Measurements from ENCODE around the gene MCF2L.
"Not testable (repeated sequence)": the region's sequence is repeated elsewhere in the genome, so short reads cannot be mapped to it uniquely, and the experiment has no call there.

DNA sequence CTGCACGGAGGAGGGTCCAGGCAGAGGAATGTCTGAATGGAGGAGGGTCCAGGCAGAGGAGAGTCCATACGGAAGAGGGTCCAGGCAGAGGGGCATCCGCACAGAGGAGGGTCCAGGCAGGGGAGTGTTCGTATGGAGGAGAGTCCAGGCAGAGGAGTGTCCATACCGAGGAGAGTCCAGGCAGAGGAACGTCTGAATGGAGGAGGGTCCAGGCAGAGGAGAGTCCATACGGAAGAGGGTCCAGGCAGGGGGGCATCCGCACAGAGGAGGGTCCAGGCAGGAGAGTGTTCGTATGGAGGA is 110.7 kb downstream of the MCF2L start:
- TF ChIP-seq, protein P1, sequence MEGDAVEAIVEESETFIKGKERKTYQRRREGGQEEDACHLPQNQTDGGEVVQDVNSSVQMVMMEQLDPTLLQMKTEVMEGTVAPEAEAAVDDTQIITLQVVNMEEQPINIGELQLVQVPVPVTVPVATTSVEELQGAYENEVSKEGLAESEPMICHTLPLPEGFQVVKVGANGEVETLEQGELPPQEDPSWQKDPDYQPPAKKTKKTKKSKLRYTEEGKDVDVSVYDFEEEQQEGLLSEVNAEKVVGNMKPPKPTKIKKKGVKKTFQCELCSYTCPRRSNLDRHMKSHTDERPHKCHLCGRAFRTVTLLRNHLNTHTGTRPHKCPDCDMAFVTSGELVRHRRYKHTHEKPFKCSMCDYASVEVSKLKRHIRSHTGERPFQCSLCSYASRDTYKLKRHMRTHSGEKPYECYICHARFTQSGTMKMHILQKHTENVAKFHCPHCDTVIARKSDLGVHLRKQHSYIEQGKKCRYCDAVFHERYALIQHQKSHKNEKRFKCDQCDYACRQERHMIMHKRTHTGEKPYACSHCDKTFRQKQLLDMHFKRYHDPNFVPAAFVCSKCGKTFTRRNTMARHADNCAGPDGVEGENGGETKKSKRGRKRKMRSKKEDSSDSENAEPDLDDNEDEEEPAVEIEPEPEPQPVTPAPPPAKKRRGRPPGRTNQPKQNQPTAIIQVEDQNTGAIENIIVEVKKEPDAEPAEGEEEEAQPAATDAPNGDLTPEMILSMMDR (IDR thresholded peaks at IDR 0.05; ENCODE audit: insufficient read depth, low read length, poor library complexity, severe bottlenecking), result not testable (repeated sequence)
- not testable (repeated sequence) for TF ChIP-seq EZH2phosphoT487 (conservative IDR thresholded peaks at IDR 0.05; ENCODE audit: low read length)
